K562 (cell line): Measurements from ENCODE around the gene NACA2. TPM values are rescaled to one million over a fixed set of nuclear protein-coding genes. Genes with fewer than 3 reads are reported as not detected.

Experiments
- ATAC-seq: fragments of 200-7000 bp; cut with Tn5 transposase; 3 replicates; pipeline ENCODE4 v1.9.1; 2020; ENCODE audit warnings: moderate library complexity
- BruUV-seq: library from RNA; stranded (reverse); fragments of 400-500 nt; replicated peaks from 2 replicates; lab custom pipeline; 2021; lab: Mats Ljungman, UMichigan
- CTCF ChIA-PET: fragments of 300-600 bp; formaldehyde crosslinking; extraction: SDS; loops from one replicate; lab custom pipeline; 2021; ENCODE audit warnings: low intra/inter-chr PET ratio; lab: Yijun Ruan, JAX
- POLR2A ChIA-PET: fragments of 300-600, 350-650 bp; sonication (Branson Sonifier 250); formaldehyde crosslinking; extraction: SDS; loops from one replicate; lab custom pipeline; 2021; ENCODE audit warnings: antibody characterized with exemption, inconsistent platforms; lab: Yijun Ruan, JAX
- DNase-seq, 4 experiments: peaks; one replicate each; pipeline versions ENCODE4 v3.0.0 to v3.0.0-alpha.2; 2011 to 2018; ENCODE audit warnings: low spot score in 3 of 4, mixed read lengths in 3 of 4; ENCODE audit errors: extremely low read depth in 1 of 4
- FAIRE-seq: peaks from 2 replicates; lab custom pipeline; 2011; peaks lifted over from hg19 to GRCh38; lab: Jason Lieb, UNC
- H2AFZ ChIP-seq: 2 replicates; pipeline ENCODE4 v1.6.0; 2011; ENCODE audit warnings: low read depth, low read length, control low read depth, inconsistent platforms
- H3K27ac ChIP-seq: fragments of 200-600 bp; 3 replicates; pipeline ENCODE4 v1.8.0; 2011; ENCODE audit warnings: low read depth, mild to moderate bottlenecking, control low read depth, inconsistent platforms, low read length, moderate library complexity, mixed read lengths; ENCODE audit errors: extremely low read depth
- H3K27me3 ChIP-seq, 2 experiments: fragments of 300-600 bp in 1 of 2; 2 replicates in 1 of 2; 3 replicates in 1 of 2; pipeline versions ENCODE4 v1.6.0 to v1.8.0; 2011; ENCODE audit warnings: inconsistent platforms in 2 of 2, low read length in 2 of 2, mild to moderate bottlenecking in 1 of 2, mixed read lengths in 1 of 2, moderate library complexity in 1 of 2; ENCODE audit not compliant: control insufficient read depth in 2 of 2, insufficient read depth in 2 of 2
- H3K36me3 ChIP-seq: fragments of 300-600 bp; 3 replicates; pipeline ENCODE4 v1.8.0; 2011; ENCODE audit warnings: mild to moderate bottlenecking, low read length, inconsistent platforms; ENCODE audit not compliant: control insufficient read depth, insufficient read depth
- H3K4me1 ChIP-seq, 2 experiments: fragments of 200-600 bp in 1 of 2; replicated peaks in 1 of 2; 2 replicates in 1 of 2; 3 replicates in 1 of 2; pipeline versions ENCODE4 v1.5.1 to v1.8.0; 2011; ENCODE audit warnings: inconsistent platforms in 2 of 2, low read length in 2 of 2, mild to moderate bottlenecking in 1 of 2, mixed read lengths in 1 of 2, moderate library complexity in 1 of 2; ENCODE audit not compliant: control insufficient read depth in 2 of 2, insufficient read depth in 2 of 2
- H3K4me2 ChIP-seq: 2 replicates; pipeline ENCODE4 v1.6.1; 2011; ENCODE audit warnings: low read length, control low read depth, inconsistent platforms, mixed read lengths; ENCODE audit not compliant: insufficient read depth
- H3K4me3 ChIP-seq: fragments of 200-600 bp; sonication (generic), shearing (Covaris generic); 2 replicates; pipeline ENCODE4 v1.5.1; 2016; ENCODE audit warnings: control low read depth, inconsistent platforms
- H3K79me2 ChIP-seq: fragments of 200-600 bp; 3 replicates; pipeline ENCODE4 v1.8.0; 2011; ENCODE audit warnings: low read length, inconsistent platforms; ENCODE audit not compliant: control insufficient read depth, insufficient read depth
- H3K9ac ChIP-seq, 2 experiments: 2 replicates each; pipeline versions ENCODE4 v1.6.0 to v1.6.1; 2011; ENCODE audit warnings: low read depth in 2 of 2, low read length in 2 of 2, control low read depth in 1 of 2, inconsistent platforms in 1 of 2, mild to moderate bottlenecking in 1 of 2, mixed read lengths in 1 of 2; ENCODE audit not compliant: insufficient read depth in 1 of 2
- H3K9me1 ChIP-seq: one replicate; pipeline ENCODE4 v1.6.0; 2011; ENCODE audit warnings: inconsistent platforms, mild to moderate bottlenecking, low read length, moderate library complexity; ENCODE audit not compliant: control insufficient read depth, insufficient read depth
- H3K9me3 ChIP-seq: replicated peaks from 2 replicates; pipeline ENCODE4 v1.5.1; 2011; ENCODE audit warnings: low read depth, low read length, inconsistent platforms; ENCODE audit not compliant: control insufficient read depth, insufficient read depth
- H4K20me1 ChIP-seq: replicated peaks from 2 replicates; pipeline ENCODE4 v1.6.1; 2011; ENCODE audit warnings: low read length, inconsistent platforms, mixed read lengths; ENCODE audit not compliant: control insufficient read depth, insufficient read depth
- NR1H2 ChIP-seq: sonication (generic); formaldehyde crosslinking; IDR thresholded peaks from 2 replicates; pipeline ENCODE4 v1.4.0; 2020; ENCODE audit warnings: mild to moderate bottlenecking, missing genetic modification reagents
- THRAP3 ChIP-seq: fragments of 450-650 bp; IDR thresholded peaks from 2 replicates; pipeline ENCODE4 v1.6.1; 2016; ENCODE audit warnings: mild to moderate bottlenecking, inconsistent platforms, borderline replicate concordance
- TRIM24 ChIP-seq, 2 experiments: fragments of 450-650 bp; IDR thresholded peaks; 2 replicates each; pipeline ENCODE4 v1.6.1; 2016
- TSHZ1 ChIP-seq: fragments of 250-450 bp; sonication (Bioruptor Pico); IDR thresholded peaks from 2 replicates; pipeline ENCODE4 v1.4.0; 2020; ENCODE audit warnings: mild to moderate bottlenecking, moderate library complexity
- ZBTB11 ChIP-seq, 3 experiments: fragments of 200-800 bp in 1 of 3; fragments of 250-450 bp in 1 of 3; fragments of 450-650 bp in 1 of 3; sonication (Bioruptor Pico) in 1 of 3; sonication (Bioruptor generic) in 1 of 3; formaldehyde crosslinking in 1 of 3; IDR thresholded peaks; 2 replicates each; pipeline versions ENCODE4 v1.6.1 to v1.8.0; 2016 to 2022; ENCODE audit warnings: mild to moderate bottlenecking in 2 of 3, missing genetic modification characterization in 2 of 3, missing compliant biosample characterization in 1 of 3, moderate library complexity in 1 of 3
- WGBS: fragments of 100-300 bp; shearing (Covaris generic); methylation state at CpG from one replicate; pipeline ENCODE4 v1.1.6; 2016; ENCODE audit warnings: low coverage, mixed read lengths; ENCODE audit not compliant: insufficient coverage; ENCODE audit errors: missing lambda C conversion rate; 5-methylcytosine and 5-hydroxymethylcytosine counted together
- in situ Hi-C: fragments of 300-500 bp; cut with MboI; formaldehyde crosslinking; loops from 4 replicates; pipeline ENCODE4 v1.15.0; 2018; ENCODE audit warnings: inconsistent platforms, mixed read lengths
- intact Hi-C: fragments of 100-400 bp; cut with micrococcal nuclease; formaldehyde crosslinking; loops from 2 replicates; pipeline ENCODE4 v1.14.2; 2022
- polyA plus RNA-seq, 8 experiments: library from polyadenylated mRNA; depleted of rRNA in 4 of 8; stranded (reverse) in 5 of 8; unstranded in 3 of 8; fragments of >200 nt; fragmentation: Nextera tagmentation in 2 of 8; fragmentation: Illumina TruSeq in 1 of 8; extraction: Ambion mirVana in 2 of 8; extraction: Trizol in 1 of 8; gene quantifications; 2 replicates each; pipeline versions ENCODE4 v1.2.1 to v1.2.3, GENCODE V29; 2011 to 2014; ENCODE audit warnings: inconsistent platforms in 1 of 8, missing spikeins in 1 of 8
- total RNA-seq, 7 experiments: library from RNA; depleted of rRNA in 6 of 7; stranded (reverse); fragments of >200 nt in 6 of 7; fragmentation: Illumina TruSeq in 2 of 7; extraction: Trizol in 2 of 7; gene quantifications; 2 replicates each; pipeline versions ENCODE4 v1.2.1 to v1.2.3, GENCODE V29; 2011 to 2021; ENCODE audit warnings: low replicate concordance in 1 of 7

Gene NACA2
- total and polyA plus RNA-seq, 9 of the 15 experiments (the other 6 are each of a cell fraction or from before 2014, with no cell fraction given): 0.13 to 0.29 (median 0.23) TPM; not detected in 4

- no peaks in the 10 kb centered on the region; a peak in 1 of 5 replicates for H3K27me3 ChIP-seq
- in situ Hi-C loops (no loop called here), intact Hi-C loops (loop anchor here (2.0 kb wide), 1 partner anchor 163 kb away; no protein-coding TSS in a partner anchor)
- TF ChIP-seq ZBTB11 (CRISPR knock-in tag; IDR thresholded peaks at IDR 0.05) (peak in 1 of 3 experiments; percentile 68; a peak in 2 of 6 replicates), NR1H2 (CRISPR knock-in tag) (no peak), TRIM24 (IDR thresholded peaks at IDR 0.05) (no peak), TSHZ1 (CRISPR knock-in tag) (no peak), THRAP3 (no peak)
- ChIA-PET CTCF (interaction anchor here (0.6 kb wide), 1 partner anchor 327 kb away, joined by 3 read pairs; no protein-coding TSS in a partner anchor), POLR2A (interaction anchor here (0.7 kb wide), 1 partner anchor 160 kb away, joined by 4 read pairs; no protein-coding TSS in a partner anchor)
- H3K9me3 ChIP-seq: no peaks in the 10 kb centered on the region
- ATAC-seq (no peak), DNase-seq (no peak), FAIRE-seq (no peak)
- H3K4me3 ChIP-seq: no peak overlapping the region
- no peaks in the 10 kb centered on the region for H3K9me1 ChIP-seq
- H3K79me2 ChIP-seq: no peaks in the 10 kb centered on the region
- H3K36me3 ChIP-seq: no peaks in the 10 kb centered on the region
- no peak overlapping the region for H2AFZ ChIP-seq
- 0% methylated on average over 2 of the region's 2 CpGs for WGBS
- no TSS peak for BruUV-seq
- H3K27ac ChIP-seq: no peak overlapping the region
- no peaks in the 10 kb centered on the region for H3K4me1 ChIP-seq
- no peaks in the 10 kb centered on the region; the same call in 1 of the 2 replicates for H4K20me1 ChIP-seq
- H3K9ac ChIP-seq: no peak overlapping the region
- no peak overlapping the region for H3K4me2 ChIP-seq
These were observed 15.0 kb downstream of the NACA2 start for GRCh38 chr17:61575983-61576382.
